GM19324 (cell line): ENCODE measurements around the gene DNMBP.
"Not testable (repeated sequence)": the region's sequence is repeated elsewhere in the genome, so short reads cannot be mapped to it uniquely, and the experiment has no call there.

Experiments used
- ATAC-seq: cut with Tn5 transposase; IDR thresholded peaks from one replicate; pipeline ENCODE4 v1.9.1; 2021; ENCODE audit warnings: mild to moderate bottlenecking, moderate library complexity; ENCODE audit not compliant: unreplicated experiment, low FRiP score

The DNMBP gene

GRCh38 chr10:99964791-99965190 is 45.0 kb downstream of the DNMBP start:
- no peak for ATAC-seq

- ATAC-seq = not testable (repeated sequence)
Observed at GRCh38 chr10:99963467-99964165, 46.1 kb downstream of the DNMBP start.

DNA sequence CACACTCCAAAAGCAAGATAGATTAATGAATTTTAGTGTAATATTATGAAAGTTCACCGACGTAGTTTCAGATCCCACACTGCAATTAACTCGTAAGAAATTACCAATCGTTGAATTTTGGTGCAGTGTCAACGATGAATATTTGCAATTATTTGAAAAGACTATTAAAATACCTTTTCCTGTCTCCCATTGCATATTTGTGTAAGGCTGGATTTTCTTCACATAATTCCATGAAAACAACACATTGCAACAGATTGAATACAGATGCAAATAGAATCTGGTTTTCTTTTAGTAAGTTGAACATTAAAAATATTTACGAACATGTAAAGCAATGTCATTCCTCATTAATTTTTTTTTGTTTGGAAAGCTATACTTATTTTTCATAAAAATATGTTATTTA is 50.9 kb downstream of the DNMBP start:
- ATAC-seq = no peak

GRCh38 chr10:99958302-99958701 is 51.4 kb downstream of the DNMBP start:
- ATAC-seq = no peak

- not testable (repeated sequence) for ATAC-seq
Observed at GRCh38 chr10:99953510-99953909, 56.2 kb downstream of the DNMBP start.

DNA sequence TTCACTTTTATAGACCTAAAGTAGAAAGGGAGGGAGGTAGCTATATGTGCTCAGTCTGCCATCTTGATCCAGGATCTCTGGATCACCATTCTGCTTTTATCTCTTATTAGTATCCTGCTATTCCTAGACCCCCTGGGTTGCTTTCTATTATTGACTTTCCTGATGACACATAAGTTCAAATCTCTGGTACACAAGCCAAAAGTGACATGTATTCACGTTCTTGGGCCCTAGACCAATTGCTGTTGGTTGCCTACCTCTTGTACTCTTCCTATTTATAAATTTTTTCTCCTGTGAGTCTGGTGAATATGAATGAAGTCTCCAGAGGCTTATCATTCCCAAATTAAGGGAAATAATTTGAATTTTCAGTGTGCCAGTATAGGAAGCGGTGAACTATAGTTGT is 56.9 kb downstream of the DNMBP start:
- no peak for ATAC-seq

DNA sequence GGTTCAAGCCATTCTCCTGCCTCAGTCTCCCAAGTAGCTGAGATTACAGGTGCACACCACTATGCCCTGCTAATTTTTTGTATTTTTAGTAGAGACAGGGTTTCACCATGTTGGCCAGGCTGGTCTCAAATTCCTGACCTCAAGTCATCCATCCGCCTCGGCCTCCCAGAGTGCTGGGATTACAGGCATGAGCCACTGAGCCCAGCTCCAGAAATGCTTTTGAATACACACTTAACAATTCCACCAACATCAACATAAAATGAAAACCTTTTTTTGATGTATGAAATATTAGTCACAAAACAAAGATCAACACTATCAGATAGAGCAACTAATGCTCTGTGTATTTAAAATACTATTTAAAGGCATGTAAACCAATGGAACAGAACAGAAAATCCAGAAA is 63.7 kb downstream of the DNMBP start:
- not testable (repeated sequence) for ATAC-seq

- no peak for ATAC-seq
Observed at GRCh38 chr10:99945263-99945662, 64.5 kb downstream of the DNMBP start.

GRCh38 chr10:99944860-99945259 is 64.9 kb downstream of the DNMBP start:
- no peak for ATAC-seq

DNA sequence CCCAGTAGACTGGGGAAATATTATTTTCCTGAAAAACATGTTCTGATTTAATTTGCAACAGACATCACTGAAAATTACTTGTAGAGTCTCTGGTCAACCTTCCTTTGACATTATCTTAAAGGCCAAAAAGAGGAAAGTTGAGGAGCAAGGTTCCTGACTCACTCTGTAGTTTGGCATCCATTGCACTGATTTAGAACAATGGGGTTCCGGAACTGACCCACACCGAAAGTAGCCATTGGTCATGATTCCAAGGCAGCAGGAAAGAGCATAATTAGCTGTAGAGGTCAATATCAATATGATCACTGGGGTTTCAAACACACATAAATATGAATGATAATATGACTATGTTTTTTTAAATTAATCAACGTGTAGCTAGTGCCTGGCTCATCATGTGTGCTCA is 65.8 kb downstream of the DNMBP start:
- ATAC-seq = no peak

- no peak for ATAC-seq
Observed at GRCh38 chr10:99941942-99942820, 67.6 kb downstream of the DNMBP start.

DNA sequence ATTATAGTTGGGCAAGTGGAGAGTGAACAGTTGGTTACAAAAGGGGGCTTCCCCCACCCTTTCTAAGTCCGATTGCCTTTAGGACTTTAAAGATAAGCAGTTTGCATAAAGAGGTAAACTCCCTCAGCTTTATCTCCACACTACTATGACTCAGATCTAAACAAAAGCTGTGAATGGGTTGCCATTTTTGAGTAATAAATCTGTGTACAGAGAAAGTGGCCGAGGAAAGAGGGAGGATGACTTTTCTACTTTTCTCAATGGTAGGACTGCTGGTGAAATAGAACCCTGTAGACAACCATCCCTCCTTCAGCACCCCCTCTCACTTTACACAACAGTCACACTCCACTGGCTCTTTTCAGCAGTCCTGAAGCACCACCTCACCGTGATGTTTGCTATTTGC is 71.2 kb downstream of the DNMBP start:
- no peak for ATAC-seq

GRCh38 chr10:99937630-99938029 is 72.1 kb downstream of the DNMBP start:
- no peak for ATAC-seq

DNA sequence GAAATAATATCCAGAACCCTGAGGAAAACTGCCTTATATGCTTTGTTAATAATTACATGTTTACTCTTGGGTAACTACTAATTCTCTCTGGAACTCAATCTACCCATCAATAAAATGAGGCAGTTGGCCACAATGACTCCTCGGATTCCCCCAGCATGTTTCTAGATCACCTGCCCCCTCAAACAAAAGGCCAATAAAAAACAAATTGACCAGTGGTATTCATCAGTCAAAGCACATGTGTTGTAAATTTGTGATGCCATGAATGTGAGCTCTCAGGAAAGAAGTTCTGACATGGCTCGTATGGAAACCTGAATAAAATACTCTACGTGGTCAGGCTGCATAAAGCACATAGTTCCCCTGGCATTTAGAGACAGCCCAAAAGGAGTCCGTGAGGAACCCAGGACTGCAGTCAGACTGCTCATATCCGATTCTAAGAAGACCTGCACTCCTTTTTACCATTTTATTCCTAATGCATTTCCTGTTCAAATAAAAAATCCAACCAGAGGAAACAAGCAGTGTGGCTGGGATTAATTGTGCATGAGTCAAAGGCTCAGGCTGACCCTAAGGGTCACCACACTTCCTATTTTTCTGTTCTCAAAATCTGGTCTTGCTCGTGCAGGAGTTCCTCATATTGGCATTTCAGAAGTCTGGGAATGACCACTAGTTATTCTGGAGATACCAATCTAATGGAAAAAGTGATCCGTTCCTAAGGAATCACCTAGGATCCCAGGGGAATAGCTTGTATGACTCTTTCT is 77.4 kb downstream of the DNMBP start:
- ATAC-seq = not testable (repeated sequence)

DNA sequence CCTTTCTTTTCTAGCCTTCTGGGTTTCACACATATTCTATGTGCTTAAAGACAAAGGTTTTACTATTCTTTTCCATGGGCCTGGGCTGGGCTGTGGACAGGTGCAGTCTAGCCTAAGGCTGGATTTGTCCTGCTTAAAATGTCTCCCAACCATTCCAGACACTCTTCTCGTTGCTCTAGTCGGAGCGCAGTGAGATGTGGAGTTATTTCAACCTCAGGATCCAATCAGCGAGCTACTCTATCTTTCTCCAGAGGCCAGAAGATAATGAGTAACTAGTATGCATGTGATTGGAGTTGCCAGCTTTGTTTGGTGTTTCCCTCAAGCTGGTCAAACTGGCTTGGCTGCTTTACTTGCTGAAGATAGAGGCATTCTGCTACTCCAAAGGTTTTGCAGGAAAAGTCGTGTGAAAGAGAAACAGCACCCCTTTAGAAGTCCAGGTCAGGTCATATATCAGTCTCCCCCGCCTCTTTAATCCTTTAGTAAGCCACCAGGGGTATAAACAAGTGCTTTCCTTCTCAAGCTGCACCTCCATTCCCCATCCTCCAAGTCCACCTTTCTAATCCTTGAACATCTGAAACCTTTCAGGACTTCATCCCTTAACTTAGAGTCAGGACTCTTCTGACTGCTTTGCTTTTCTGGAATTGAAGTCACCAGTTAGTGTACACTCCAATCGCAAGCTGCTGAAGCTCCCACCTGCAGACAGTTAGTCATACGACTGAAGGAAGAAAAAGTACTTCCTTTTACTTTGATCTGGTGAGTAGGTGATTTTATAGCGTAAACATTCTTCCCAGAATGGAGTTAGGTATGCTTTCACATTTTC is 78.8 kb downstream of the DNMBP start:
- ATAC-seq = no peak

GRCh38 chr10:99929360-99929759 is 80.4 kb downstream of the DNMBP start:
- no peak for ATAC-seq

- no peak for ATAC-seq
Observed at GRCh38 chr10:99927721-99928280, 81.9 kb downstream of the DNMBP start.

- ATAC-seq = no peak
Observed at GRCh38 chr10:99926925-99927720, 82.6 kb downstream of the DNMBP start.
